Loucy (cell line): ENCODE data around the gene RHOJ.

Experiments used
- H2AFZ ChIP-seq: fragments of 200-600 bp; sonication (generic); 2 replicates; pipeline ENCODE4 v1.6.0; 2016; ENCODE audit warnings: antibody characterized with exemption, mild to moderate bottlenecking, low read length, moderate library complexity
- H3F3A ChIP-seq: fragments of 200-600 bp; 2 replicates; pipeline ENCODE4 v1.6.0; 2016; ENCODE audit warnings: antibody characterized with exemption, low read depth, mild to moderate bottlenecking
- H3K27me3 ChIP-seq: fragments of 200-600 bp; sonication (generic); 2 replicates; pipeline ENCODE4 v1.6.1; 2014; ENCODE audit warnings: low read length, mild to moderate bottlenecking; ENCODE audit not compliant: insufficient read depth, poor library complexity, severe bottlenecking
- H3K36me3 ChIP-seq: fragments of 200-600 bp; sonication (generic); 2 replicates; pipeline ENCODE4 v1.6.1; 2016; ENCODE audit warnings: low read length; ENCODE audit not compliant: insufficient read depth
- H3K4me1 ChIP-seq: fragments of 200-600 bp; sonication (generic); 2 replicates; pipeline ENCODE4 v1.5.1; 2014; ENCODE audit warnings: low read length, mild to moderate bottlenecking; ENCODE audit not compliant: insufficient read depth, poor library complexity, severe bottlenecking
- H3K4me2 ChIP-seq: fragments of 200-600 bp; sonication (generic); 2 replicates; pipeline ENCODE4 v1.6.0; 2014; ENCODE audit warnings: antibody characterized with exemption, low read length, low read depth, mild to moderate bottlenecking; ENCODE audit not compliant: poor library complexity, severe bottlenecking
- H3K4me3 ChIP-seq: fragments of 200-600 bp; sonication (generic); 2 replicates; pipeline ENCODE4 v1.5.1; 2014; ENCODE audit warnings: low read length, mild to moderate bottlenecking, mixed read lengths; ENCODE audit not compliant: poor library complexity, severe bottlenecking
- H3K79me2 ChIP-seq: fragments of 200-600 bp; sonication (generic); 2 replicates; pipeline ENCODE4 v1.6.1; 2014; ENCODE audit warnings: low read length; ENCODE audit not compliant: insufficient read depth
- H3K9ac ChIP-seq: fragments of 200-600 bp; sonication (generic); 2 replicates; pipeline ENCODE4 v1.6.0; 2014; ENCODE audit warnings: mild to moderate bottlenecking, low read depth, low read length, moderate library complexity; ENCODE audit not compliant: poor library complexity, severe bottlenecking
- H3K9me2 ChIP-seq: fragments of 200-600 bp; sonication (generic); replicated peaks from 2 replicates; pipeline ENCODE4 v1.6.1; 2016; ENCODE audit warnings: low read depth, low read length, mixed read lengths
- H3K9me3 ChIP-seq: fragments of 200-600 bp; sonication (generic); 2 replicates; pipeline ENCODE4 v1.6.1; 2014; ENCODE audit warnings: mild to moderate bottlenecking, antibody characterized with exemption, low read length, low read depth; ENCODE audit not compliant: insufficient read depth
- H4K20me1 ChIP-seq: fragments of 200-600 bp; sonication (generic); 2 replicates; pipeline ENCODE4 v1.6.0; 2014; ENCODE audit warnings: antibody characterized with exemption, low read length, mild to moderate bottlenecking; ENCODE audit not compliant: insufficient read depth, poor library complexity, severe bottlenecking
- CTCF ChIP-seq: fragments of 200-600 bp; sonication (generic); conservative IDR thresholded peaks from 2 replicates; pipeline ENCODE4 v1.5.1; 2014; ENCODE audit warnings: mild to moderate bottlenecking, antibody characterized with exemption, low read length
- EZH2phosphoT487 ChIP-seq: fragments of 200-600 bp; IDR thresholded peaks from 2 replicates; pipeline ENCODE4 v1.6.1; 2018; ENCODE audit warnings: antibody characterized with exemption, mild to moderate bottlenecking, moderate library complexity, borderline replicate concordance

The RHOJ gene

DNA sequence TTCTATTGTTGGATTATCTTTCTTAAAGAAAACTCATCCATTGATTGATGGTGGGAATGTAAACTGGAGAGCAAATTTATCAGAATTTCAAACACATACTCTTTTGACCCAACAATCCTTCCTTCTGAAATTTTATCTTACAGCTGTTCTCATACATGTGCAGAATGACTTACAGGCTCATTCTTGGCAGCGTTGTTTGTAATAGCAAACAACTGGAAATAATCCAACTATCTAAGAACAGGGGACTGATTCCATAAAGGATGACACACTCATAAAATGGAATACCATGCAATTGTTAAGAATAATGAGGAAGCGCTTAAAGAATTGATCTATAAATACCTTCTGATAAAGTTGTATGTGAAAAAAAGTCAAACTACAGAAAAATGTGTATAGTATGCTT lies 24.0 kb downstream of the RHOJ start:
- H4K20me1 ChIP-seq: no peaks in the 10 kb centered on the region
- no peaks in the 10 kb centered on the region for H3K27me3 ChIP-seq
- no peaks in the 10 kb centered on the region for H3F3A ChIP-seq
- TF ChIP-seq EZH2phosphoT487: no peak
- TF ChIP-seq CTCF: no peak
- H3K9me3 ChIP-seq: no peaks in the 10 kb centered on the region
- no peaks in the 10 kb centered on the region for H3K79me2 ChIP-seq
- H3K4me1 ChIP-seq: no peaks in the 10 kb centered on the region
- H3K4me2 ChIP-seq: no peak overlapping the region
- H3K36me3 ChIP-seq: no peaks in the 10 kb centered on the region
- no peak overlapping the region for H3K4me3 ChIP-seq
- no peak overlapping the region for H2AFZ ChIP-seq
- no peak overlapping the region for H3K9ac ChIP-seq
- no peaks in the 10 kb centered on the region for H3K9me2 ChIP-seq

DNA sequence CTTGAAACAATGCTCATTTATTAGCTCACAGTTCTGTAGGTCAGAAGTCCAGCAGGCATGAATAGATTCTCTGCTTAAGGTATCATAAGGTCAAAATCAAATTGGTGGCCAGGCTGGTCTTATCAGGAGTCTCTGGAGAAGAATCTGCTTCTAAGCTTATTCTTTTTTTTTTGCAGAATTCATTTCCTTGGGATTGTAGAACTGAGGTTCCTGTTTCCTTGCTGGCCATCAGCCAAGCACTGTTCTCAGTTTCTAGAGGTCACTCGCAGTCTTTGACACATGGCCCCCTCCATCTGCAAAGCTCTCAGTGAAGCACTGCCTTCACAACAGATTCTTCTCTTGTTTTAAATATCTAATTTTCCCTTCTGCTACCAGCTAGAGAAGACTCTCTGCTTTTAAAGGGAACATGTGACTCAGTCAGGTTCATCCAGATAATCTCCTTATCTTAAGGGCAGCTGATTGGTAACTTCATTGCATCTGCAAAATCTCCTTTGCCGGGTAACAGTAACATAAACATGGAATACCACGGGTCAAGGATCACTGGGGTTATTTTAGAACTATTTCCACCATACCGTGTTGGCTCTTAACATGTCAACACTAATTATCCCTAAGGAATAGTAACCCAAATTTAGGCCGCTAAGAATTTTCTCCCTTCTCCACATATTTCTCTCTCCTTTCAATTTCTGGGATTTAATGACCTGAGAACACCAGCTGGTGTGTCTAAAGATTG lies 25.3 kb downstream of the RHOJ start:
- Histone ChIP-seq H3K9ac (no peak overlapping the region), H3F3A (no peaks in the 10 kb centered on the region), H3K36me3 (no peaks in the 10 kb centered on the region), H3K27me3 (no peaks in the 10 kb centered on the region), H3K4me1 (no peaks in the 10 kb centered on the region), H3K9me3 (no peaks in the 10 kb centered on the region), H3K4me3 (no peak overlapping the region), H4K20me1 (no peaks in the 10 kb centered on the region), H3K4me2 (no peak overlapping the region), H2AFZ (no peak overlapping the region), H3K9me2 (no peaks in the 10 kb centered on the region), H3K79me2 (no peaks in the 10 kb centered on the region)
- TF ChIP-seq EZH2phosphoT487 (no peak), CTCF (no peak)

DNA sequence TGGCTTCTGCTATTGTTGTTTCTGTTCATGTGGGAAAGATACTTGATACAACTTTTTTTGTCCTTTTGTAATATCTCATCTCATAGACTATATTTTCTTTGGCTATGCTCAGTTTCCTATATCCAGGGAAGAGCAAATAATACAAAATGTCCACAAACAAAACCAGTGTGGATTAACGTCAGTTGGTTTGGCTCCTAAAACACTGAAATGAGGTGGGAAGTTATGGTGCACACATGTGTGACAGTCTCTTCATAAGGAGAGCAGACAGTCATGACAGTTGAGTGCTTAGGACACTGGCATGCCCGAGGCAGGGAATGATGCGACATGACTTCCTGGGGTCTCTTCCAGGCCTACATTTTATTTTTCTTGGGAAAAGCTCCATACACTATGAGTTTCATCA lies 27.5 kb downstream of the RHOJ start:
- no peak overlapping the region for H3K9ac ChIP-seq
- no peaks in the 10 kb centered on the region for H3K9me3 ChIP-seq
- H2AFZ ChIP-seq: no peak overlapping the region
- no peaks in the 10 kb centered on the region for H3K9me2 ChIP-seq
- H3F3A ChIP-seq: no peaks in the 10 kb centered on the region
- H3K79me2 ChIP-seq: no peaks in the 10 kb centered on the region
- H3K27me3 ChIP-seq: no peaks in the 10 kb centered on the region
- no peaks in the 10 kb centered on the region for H3K36me3 ChIP-seq
- H3K4me3 ChIP-seq: no peak overlapping the region
- H3K4me1 ChIP-seq: no peaks in the 10 kb centered on the region
- TF ChIP-seq EZH2phosphoT487 (no peak), CTCF (no peak)
- no peak overlapping the region for H3K4me2 ChIP-seq
- no peaks in the 10 kb centered on the region for H4K20me1 ChIP-seq
